Medulla oblongata (tissue), 1 donor: ENCODE results near the gene SLC25A44.

Experiments used
- DNase-seq: peaks from one replicate; pipeline ENCODE4 v3.0.0-alpha.2; 2015; ENCODE audit errors: extremely low spot score

SLC25A44 gene

GRCh38 chr1:156193488-156194299 lies at the start of gene SLC25A44:
SLC25A44 (plus strand) TSS chr1:156194104; CDS start chr1:156199848, 5,744 bp downstream.
- DNase-seq: peak; percentile 100

- no peak for DNase-seq
These were observed 49.2 kb upstream of the SLC25A44 start for GRCh38 chr1:156144742-156145141.

- no peak for DNase-seq
These were observed 48.3 kb upstream of the SLC25A44 start for GRCh38 chr1:156145650-156146019.

- DNase-seq: peak; percentile 93
These were observed 47.7 kb upstream of the SLC25A44 start for GRCh38 chr1:156146020-156146768.

- peak; percentile 72 for DNase-seq
These were observed 47.0 kb upstream of the SLC25A44 start for GRCh38 chr1:156146769-156147405.

- DNase-seq: peak; percentile 52
These were observed 45.7 kb upstream of the SLC25A44 start for GRCh38 chr1:156148216-156148615.

- DNase-seq: no peak
These were observed 44.3 kb upstream of the SLC25A44 start for GRCh38 chr1:156149374-156150332.

- no peak for DNase-seq
These were observed 43.4 kb upstream of the SLC25A44 start for GRCh38 chr1:156150333-156151011.

GRCh38 chr1:156151093-156151688 lies 42.7 kb upstream of the SLC25A44 start:
- DNase-seq: peak; percentile 55

- no peak for DNase-seq
These were observed 41.3 kb upstream of the SLC25A44 start for GRCh38 chr1:156152628-156153027.

- no peak for DNase-seq
These were observed 40.5 kb upstream of the SLC25A44 start, which contains the start of gene SEMA4A for GRCh38 chr1:156153362-156153761. SEMA4A (plus strand) TSS chr1:156153585; CDS start chr1:156154579, 994 bp downstream.

GRCh38 chr1:156154317-156154749 lies 39.6 kb upstream of the SLC25A44 start:
- peak; percentile 65 for DNase-seq

- DNase-seq: no peak
These were observed 38.0 kb upstream of the SLC25A44 start for GRCh38 chr1:156155756-156156510.

- DNase-seq: no peak
These were observed 36.4 kb upstream of the SLC25A44 start for GRCh38 chr1:156157506-156157905.

- no peak for DNase-seq
These were observed 35.9 kb upstream of the SLC25A44 start for GRCh38 chr1:156157966-156158365.

- DNase-seq: no peak
These were observed 33.7 kb upstream of the SLC25A44 start for GRCh38 chr1:156160000-156160742.

- peak; percentile 83 for DNase-seq
These were observed 33.1 kb upstream of the SLC25A44 start for GRCh38 chr1:156160743-156161171.

- no peak for DNase-seq
These were observed 31.4 kb upstream of the SLC25A44 start for GRCh38 chr1:156162430-156163037.
